ENCODE data around the gene CTNNA3. TPM values are rescaled to one million over a fixed set of nuclear protein-coding genes. Genes with fewer than 3 reads are reported as not detected.

The CTNNA3 gene
- total and polyA plus RNA-seq, 4 experiments from 2014 or later = not detected

GRCh38 chr10:66931340-66931948 lies 764.6 kb downstream of the CTNNA3 start:
- DNase-seq = peak in 2 of 5 donors; percentile 3 to 14
- Histone ChIP-seq H3K27me3 (ENCODE audit: insufficient read depth, low read length) (no peaks in the 10 kb centered on the region), H3K9me3 (ENCODE audit: control insufficient read depth in 1 of 2, low read length in 2 of 2) (no peaks in the 10 kb centered on the region), H3K4me1 (ENCODE audit: insufficient read depth, low read length) (no peaks in the 10 kb centered on the region), H3K36me3 (ENCODE audit: insufficient read depth, low read length) (no peaks in the 10 kb centered on the region), H3K4me3 (ENCODE audit: low read length in 2 of 2) (no peak overlapping the region), H3K27ac (ENCODE audit: low read depth, low read length) (no peak overlapping the region)
- no peaks in the 10 kb centered on the region for H3K36me3 Mint-ChIP-seq
- H3K9me3 Mint-ChIP-seq = no peaks in the 10 kb centered on the region
- intact Hi-C loops (cut with micrococcal nuclease) = no loop called here
- ChIA-PET CTCF (ENCODE audit: partially characterized antibody) (no interaction called here), POLR2A (ENCODE audit: partially characterized antibody) (no interaction called here)
- H3K4me1 Mint-ChIP-seq = peaks cover 0 to 5% (median under 1%) of the 10 kb centered on the region in 4 donors
- H3K27me3 Mint-ChIP-seq = peaks cover 21% of the 10 kb centered on the region in 2 donors
- H3K27ac Mint-ChIP-seq = no peak overlapping the region
- no peak overlapping the region for H3K4me3 Mint-ChIP-seq

DNA sequence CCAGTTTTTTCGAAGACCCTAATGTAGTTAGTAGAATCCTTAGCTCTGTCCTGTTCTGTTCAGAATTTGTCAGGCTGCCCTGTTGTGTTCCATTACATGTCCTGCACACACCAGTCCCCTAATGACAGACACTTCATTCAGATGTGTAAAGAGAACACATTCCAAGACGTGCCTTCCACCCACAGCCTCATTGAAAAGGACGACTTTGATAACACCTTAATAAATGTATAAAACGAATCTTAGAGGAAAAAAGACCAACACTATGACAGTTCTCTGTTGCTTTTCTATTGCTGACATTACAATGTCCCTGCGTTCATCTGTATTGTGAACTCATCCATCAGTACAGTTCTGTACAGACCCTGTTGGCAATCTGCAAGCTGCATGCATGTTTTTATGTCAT lies 766.6 kb downstream of the CTNNA3 start:
- H3K9me3 ChIP-seq (ENCODE audit: control insufficient read depth in 1 of 2, low read length in 2 of 2) = no peaks in the 10 kb centered on the region
- H3K27ac ChIP-seq (ENCODE audit: low read depth, low read length) = no peak overlapping the region
- no peak overlapping the region for H3K4me3 ChIP-seq (ENCODE audit: low read length in 2 of 2)
- peaks cover 4% of the 10 kb centered on the region for H3K4me1 ChIP-seq (ENCODE audit: insufficient read depth, low read length)
- Mint-ChIP-seq H3K27me3 (peaks cover 25% of the 10 kb centered on the region in 2 donors), H3K27ac (no peak overlapping the region), H3K4me1 (peaks cover 0 to 5% (median under 1%) of the 10 kb centered on the region in 4 donors), H3K9me3 (no peaks in the 10 kb centered on the region), H3K4me3 (no peak overlapping the region), H3K36me3 (no peaks in the 10 kb centered on the region)
- H3K36me3 ChIP-seq (ENCODE audit: insufficient read depth, low read length) = no peaks in the 10 kb centered on the region
- DNase-seq = no peak
- CTCF ChIA-PET (ENCODE audit: partially characterized antibody) = no interaction called here
- no peaks in the 10 kb centered on the region for H3K27me3 ChIP-seq (ENCODE audit: insufficient read depth, low read length)
- intact Hi-C loops (cut with micrococcal nuclease) = no loop called here
- POLR2A ChIA-PET (ENCODE audit: partially characterized antibody) = no interaction called here

DNA sequence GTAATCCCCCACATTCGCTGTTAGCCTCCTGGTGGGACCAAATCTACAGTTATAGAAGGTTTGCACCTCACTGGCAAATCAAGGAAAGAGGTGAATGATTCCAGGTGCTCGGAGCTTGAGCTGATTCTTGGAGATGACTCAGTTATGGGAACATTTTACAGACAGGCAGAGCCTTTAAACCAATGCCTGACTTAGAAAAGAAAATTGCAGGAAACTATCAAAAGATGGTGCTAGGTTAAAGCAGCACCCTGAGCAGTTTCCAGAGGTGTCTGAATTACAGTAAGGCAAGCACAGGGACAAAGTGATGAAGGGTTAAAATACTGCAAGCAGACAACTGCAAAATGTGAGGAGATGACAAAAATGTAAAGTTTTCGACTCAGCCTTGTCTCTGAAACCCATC lies 767.2 kb downstream of the CTNNA3 start:
- Histone ChIP-seq H3K4me3 (ENCODE audit: low read length in 2 of 2) (no peak overlapping the region), H3K4me1 (ENCODE audit: insufficient read depth, low read length) (peaks cover 4% of the 10 kb centered on the region), H3K9me3 (ENCODE audit: control insufficient read depth in 1 of 2, low read length in 2 of 2) (no peaks in the 10 kb centered on the region), H3K27ac (ENCODE audit: low read depth, low read length) (no peak overlapping the region), H3K36me3 (ENCODE audit: insufficient read depth, low read length) (no peaks in the 10 kb centered on the region), H3K27me3 (ENCODE audit: insufficient read depth, low read length) (no peaks in the 10 kb centered on the region)
- POLR2A ChIA-PET (ENCODE audit: partially characterized antibody) = no interaction called here
- Mint-ChIP-seq H3K4me1 (peaks cover 0 to 5% (median under 1%) of the 10 kb centered on the region in 4 donors), H3K9me3 (no peaks in the 10 kb centered on the region), H3K27me3 (peaks cover 25% of the 10 kb centered on the region in 2 donors), H3K27ac (no peak overlapping the region), H3K4me3 (no peak overlapping the region), H3K36me3 (no peaks in the 10 kb centered on the region)
- CTCF ChIA-PET (ENCODE audit: partially characterized antibody) = no interaction called here
- DNase-seq = peak in 1 of 5 donors; percentile 11
- intact Hi-C loops (cut with micrococcal nuclease) = no loop called here

- Mint-ChIP-seq H3K9me3 (peaks cover 0 to under 1% (median 0%) of the 10 kb centered on the region in 8 donors), H3K36me3 (no peaks in the 10 kb centered on the region), H3K4me3 (no peak overlapping the region), H3K27ac (no peak overlapping the region), H3K4me1 (peaks cover 0 to 5% (median under 1%) of the 10 kb centered on the region in 4 donors), H3K27me3 (peaks cover 25% of the 10 kb centered on the region in 2 donors)
- ChIA-PET CTCF (ENCODE audit: partially characterized antibody) (no interaction called here), POLR2A (ENCODE audit: partially characterized antibody) (no interaction called here)
- no peaks in the 10 kb centered on the region for H3K27me3 ChIP-seq (ENCODE audit: insufficient read depth, low read length)
- H3K4me1 ChIP-seq (ENCODE audit: insufficient read depth, low read length) = peaks cover 4% of the 10 kb centered on the region
- H3K27ac ChIP-seq (ENCODE audit: low read depth, low read length) = no peak overlapping the region
- H3K36me3 ChIP-seq (ENCODE audit: insufficient read depth, low read length) = no peaks in the 10 kb centered on the region
- intact Hi-C loops (cut with micrococcal nuclease) = no loop called here
- H3K4me3 ChIP-seq (ENCODE audit: low read length in 2 of 2) = no peak overlapping the region
- DNase-seq = no peak
- H3K9me3 ChIP-seq (ENCODE audit: control insufficient read depth in 1 of 2, low read length in 2 of 2) = no peaks in the 10 kb centered on the region
These were observed 767.8 kb downstream of the CTNNA3 start for GRCh38 chr10:66927971-66928770.

- intact Hi-C loops (cut with micrococcal nuclease) = no loop called here
- Histone ChIP-seq H3K27me3 (ENCODE audit: insufficient read depth, low read length) (no peaks in the 10 kb centered on the region), H3K36me3 (ENCODE audit: insufficient read depth, low read length) (no peaks in the 10 kb centered on the region), H3K4me3 (ENCODE audit: low read length in 2 of 2) (no peak overlapping the region), H3K4me1 (ENCODE audit: insufficient read depth, low read length) (peaks cover 4% of the 10 kb centered on the region), H3K9me3 (ENCODE audit: control insufficient read depth in 1 of 2, low read length in 2 of 2) (no peaks in the 10 kb centered on the region), H3K27ac (ENCODE audit: low read depth, low read length) (no peak overlapping the region)
- ChIA-PET POLR2A (ENCODE audit: partially characterized antibody) (no interaction called here), CTCF (ENCODE audit: partially characterized antibody) (no interaction called here)
- peaks cover 0 to 5% (median under 1%) of the 10 kb centered on the region in 4 donors for H3K4me1 Mint-ChIP-seq
- H3K36me3 Mint-ChIP-seq = no peaks in the 10 kb centered on the region
- peaks cover 25% of the 10 kb centered on the region in 2 donors for H3K27me3 Mint-ChIP-seq
- peaks cover 0 to 4% (median 0%) of the 10 kb centered on the region in 8 donors for H3K9me3 Mint-ChIP-seq
- no peak overlapping the region for H3K4me3 Mint-ChIP-seq
- DNase-seq = no peak
- no peak overlapping the region for H3K27ac Mint-ChIP-seq
These were observed 768.6 kb downstream of the CTNNA3 start for GRCh38 chr10:66927251-66927935.

DNA sequence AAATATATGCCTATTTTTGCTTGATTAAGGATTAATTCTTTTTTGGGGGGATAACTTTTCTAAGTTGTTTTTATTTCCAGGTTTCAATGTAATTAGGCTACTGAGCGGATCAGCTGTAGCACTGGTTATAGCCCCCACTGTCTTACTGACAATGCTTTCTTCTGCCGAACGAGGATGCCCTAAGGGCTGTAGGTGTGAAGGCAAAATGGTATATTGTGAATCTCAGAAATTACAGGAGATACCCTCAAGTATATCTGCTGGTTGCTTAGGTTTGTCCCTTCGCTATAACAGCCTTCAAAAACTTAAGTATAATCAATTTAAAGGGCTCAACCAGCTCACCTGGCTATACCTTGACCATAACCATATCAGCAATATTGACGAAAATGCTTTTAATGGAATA lies 769.2 kb downstream of the CTNNA3 start:
- Mint-ChIP-seq H3K4me3 (no peak overlapping the region), H3K9me3 (peaks cover 0 to 4% (median 0%) of the 10 kb centered on the region in 8 donors), H3K36me3 (no peaks in the 10 kb centered on the region), H3K27me3 (peaks cover 22 to 23% of the 10 kb centered on the region in 2 donors), H3K4me1 (peaks cover 0 to 5% (median under 1%) of the 10 kb centered on the region in 4 donors), H3K27ac (no peak overlapping the region)
- POLR2A ChIA-PET (ENCODE audit: partially characterized antibody) = no interaction called here
- H3K27ac ChIP-seq (ENCODE audit: low read depth, low read length) = no peak overlapping the region
- DNase-seq = no peak
- CTCF ChIA-PET (ENCODE audit: partially characterized antibody) = no interaction called here
- no peaks in the 10 kb centered on the region for H3K27me3 ChIP-seq (ENCODE audit: insufficient read depth, low read length)
- H3K36me3 ChIP-seq (ENCODE audit: insufficient read depth, low read length) = no peaks in the 10 kb centered on the region
- no peak overlapping the region for H3K4me3 ChIP-seq (ENCODE audit: low read length in 2 of 2)
- no peaks in the 10 kb centered on the region for H3K9me3 ChIP-seq (ENCODE audit: control insufficient read depth in 1 of 2, low read length in 2 of 2)
- intact Hi-C loops (cut with micrococcal nuclease) = no loop called here
- H3K4me1 ChIP-seq (ENCODE audit: insufficient read depth, low read length) = peaks cover 4% of the 10 kb centered on the region
